Panc1 (cell line): ENCODE measurements around the gene ZBED1. TPM values are rescaled to one million over a fixed set of nuclear protein-coding genes. Genes with fewer than 3 reads are reported as not detected.

Source experiments
- ATAC-seq: fragments of 200-7000 bp; cut with Tn5 transposase; 2 replicates; pipeline ENCODE4 v1.9.1; 2020; ENCODE audit warnings: mild to moderate bottlenecking, moderate library complexity
- BruUV-seq: library from RNA; stranded (reverse); fragments of 400-500 nt; replicated peaks from 2 replicates; lab custom pipeline; 2021; lab: Mats Ljungman, UMichigan
- CTCF ChIA-PET: fragments of 300-600 bp; sonication (Branson Sonifier 250); formaldehyde crosslinking; loops from one replicate; lab custom pipeline; 2022; ENCODE audit warnings: antibody characterized with exemption; lab: Charles Lee
- POLR2A ChIA-PET: fragments of 300-600 bp; sonication (Branson Sonifier 250); formaldehyde crosslinking; loops from one replicate; lab custom pipeline; 2022; ENCODE audit warnings: antibody characterized with exemption; lab: Charles Lee
- DNase-seq: peaks from one replicate; pipeline ENCODE4 v3.0.0-alpha.2; 2010; ENCODE audit warnings: low read depth, low spot score
- H3K27ac ChIP-seq: 2 replicates; pipeline ENCODE4 v1.5.1; 2011; ENCODE audit warnings: mild to moderate bottlenecking, low read length, inconsistent platforms
- H3K27me3 ChIP-seq: fragments of 200-500 bp; sonication (Bioruptor generic); 2 replicates; pipeline ENCODE4 v1.6.0; 2014; ENCODE audit warnings: low read length, inconsistent platforms; ENCODE audit not compliant: control insufficient read depth, insufficient read depth
- H3K36me3 ChIP-seq: fragments of 200-500 bp; sonication (Bioruptor generic); 2 replicates; pipeline ENCODE4 v1.5.1; 2014; ENCODE audit warnings: inconsistent platforms, mild to moderate bottlenecking, low read length, moderate library complexity; ENCODE audit not compliant: control insufficient read depth, insufficient read depth
- H3K4me1 ChIP-seq: 2 replicates; pipeline ENCODE4 v1.5.1; 2011; ENCODE audit warnings: inconsistent platforms, mild to moderate bottlenecking, low read length, moderate library complexity; ENCODE audit not compliant: control insufficient read depth, insufficient read depth
- H3K4me3 ChIP-seq, 2 experiments: 2 replicates each; pipeline ENCODE4 v1.5.1; 2011 to 2012; ENCODE audit warnings: low read depth in 2 of 2, low read length in 2 of 2, mild to moderate bottlenecking in 2 of 2, inconsistent platforms in 1 of 2, moderate library complexity in 1 of 2
- H3K9me3 ChIP-seq: fragments of 200-500 bp; sonication (Bioruptor generic); 2 replicates; pipeline ENCODE4 v1.5.1; 2014; ENCODE audit warnings: low read depth, mild to moderate bottlenecking, inconsistent platforms, low read length, moderate library complexity; ENCODE audit not compliant: control insufficient read depth, insufficient read depth
- CTCF ChIP-seq: fragments of 450-650 bp; IDR thresholded peaks from 2 replicates; pipeline ENCODE4 v1.5.1; 2017; ENCODE audit warnings: mild to moderate bottlenecking
- POLR2AphosphoS5 ChIP-seq: IDR thresholded peaks from 2 replicates; pipeline ENCODE4 v1.6.1; 2012; ENCODE audit warnings: mild to moderate bottlenecking, low read depth, low read length, moderate library complexity
- SIN3A ChIP-seq: IDR thresholded peaks from 2 replicates; pipeline ENCODE4 v1.6.1; 2012; ENCODE audit warnings: low read depth, mild to moderate bottlenecking, low read length, moderate library complexity, borderline replicate concordance; ENCODE audit not compliant: insufficient read depth
- TCF7L2 ChIP-seq: IDR thresholded peaks from 2 replicates; pipeline ENCODE4 v1.6.1; 2011; ENCODE audit warnings: mild to moderate bottlenecking, low read depth, low read length, inconsistent platforms
- in situ Hi-C: cut with HindIII; loops from 2 replicates; pipeline ENCODE4 v1.10.0; 2016; ENCODE audit warnings: low sequenced_read_pairs, low pct_unique_long_range_greater_than_20kb
- intact Hi-C: fragments of 100-400 bp; cut with micrococcal nuclease; formaldehyde crosslinking; loops from one replicate; pipeline ENCODE4 v1.10.0; 2022; ENCODE audit not compliant: unreplicated experiment
- total RNA-seq: library from RNA; stranded (reverse); gene quantifications from one replicate; pipeline ENCODE4 v1.2.1, GENCODE V29; 2021; ENCODE audit not compliant: unreplicated experiment
- TF ChIP-seq, protein P1 (sequence below), 2 experiments: IDR thresholded peaks; 2 replicates each; pipeline ENCODE4 v1.6.1; 2011 to 2012; ENCODE audit warnings: low read depth in 2 of 2, control low read depth in 1 of 2, low read length in 1 of 2, mild to moderate bottlenecking in 1 of 2, moderate library complexity in 1 of 2; ENCODE audit not compliant: insufficient read depth in 1 of 2

ZBED1 gene
- total RNA-seq, 1 experiment from 2014 or later: 23.9 TPM

DNA sequence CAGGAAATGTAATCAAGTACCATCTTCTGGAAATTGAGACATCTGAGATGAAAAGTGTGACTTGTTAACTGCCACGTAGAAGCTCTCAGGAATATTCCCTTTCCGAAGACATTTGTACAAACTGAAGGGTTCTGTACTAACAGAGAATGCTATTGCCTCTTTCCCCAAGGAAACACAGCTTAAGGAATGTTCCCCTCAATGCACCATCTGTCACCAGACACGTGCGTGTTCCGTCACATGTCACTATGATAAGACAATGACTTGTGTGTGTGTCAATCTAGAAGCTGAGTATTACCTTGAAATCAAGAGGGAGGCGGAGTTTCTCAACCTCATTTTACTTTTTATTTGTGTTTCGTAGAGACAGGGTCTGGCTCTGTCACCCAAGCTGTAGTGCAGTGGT, 58.1 kb downstream of the ZBED1 start:
- Histone ChIP-seq H3K4me1 (no peaks in the 10 kb centered on the region), H3K27ac (no peak overlapping the region), H3K27me3 (no peaks in the 10 kb centered on the region), H3K4me3 (no peak overlapping the region), H3K36me3 (no peaks in the 10 kb centered on the region), H3K9me3 (no peaks in the 10 kb centered on the region; the same call in 1 of the 2 replicates)
- no peak for ATAC-seq
- in situ Hi-C loops (no loop called here), intact Hi-C loops (no loop called here)
- CTCF ChIA-PET: no interaction called here
- POLR2A ChIA-PET: no interaction called here
- no peak for DNase-seq
- no peak for TF ChIP-seq POLR2AphosphoS5
- no peak for TF ChIP-seq CTCF
- TF ChIP-seq SIN3A: no peak
- TF ChIP-seq TCF7L2: no peak
- TF ChIP-seq, protein P1, sequence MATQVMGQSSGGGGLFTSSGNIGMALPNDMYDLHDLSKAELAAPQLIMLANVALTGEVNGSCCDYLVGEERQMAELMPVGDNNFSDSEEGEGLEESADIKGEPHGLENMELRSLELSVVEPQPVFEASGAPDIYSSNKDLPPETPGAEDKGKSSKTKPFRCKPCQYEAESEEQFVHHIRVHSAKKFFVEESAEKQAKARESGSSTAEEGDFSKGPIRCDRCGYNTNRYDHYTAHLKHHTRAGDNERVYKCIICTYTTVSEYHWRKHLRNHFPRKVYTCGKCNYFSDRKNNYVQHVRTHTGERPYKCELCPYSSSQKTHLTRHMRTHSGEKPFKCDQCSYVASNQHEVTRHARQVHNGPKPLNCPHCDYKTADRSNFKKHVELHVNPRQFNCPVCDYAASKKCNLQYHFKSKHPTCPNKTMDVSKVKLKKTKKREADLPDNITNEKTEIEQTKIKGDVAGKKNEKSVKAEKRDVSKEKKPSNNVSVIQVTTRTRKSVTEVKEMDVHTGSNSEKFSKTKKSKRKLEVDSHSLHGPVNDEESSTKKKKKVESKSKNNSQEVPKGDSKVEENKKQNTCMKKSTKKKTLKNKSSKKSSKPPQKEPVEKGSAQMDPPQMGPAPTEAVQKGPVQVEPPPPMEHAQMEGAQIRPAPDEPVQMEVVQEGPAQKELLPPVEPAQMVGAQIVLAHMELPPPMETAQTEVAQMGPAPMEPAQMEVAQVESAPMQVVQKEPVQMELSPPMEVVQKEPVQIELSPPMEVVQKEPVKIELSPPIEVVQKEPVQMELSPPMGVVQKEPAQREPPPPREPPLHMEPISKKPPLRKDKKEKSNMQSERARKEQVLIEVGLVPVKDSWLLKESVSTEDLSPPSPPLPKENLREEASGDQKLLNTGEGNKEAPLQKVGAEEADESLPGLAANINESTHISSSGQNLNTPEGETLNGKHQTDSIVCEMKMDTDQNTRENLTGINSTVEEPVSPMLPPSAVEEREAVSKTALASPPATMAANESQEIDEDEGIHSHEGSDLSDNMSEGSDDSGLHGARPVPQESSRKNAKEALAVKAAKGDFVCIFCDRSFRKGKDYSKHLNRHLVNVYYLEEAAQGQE (IDR thresholded peaks at IDR 0.05; ENCODE audit: insufficient read depth in 1 of 2, low read depth in 2 of 2, low read length in 1 of 2): no peak
- TSS peak; percentile 40 for BruUV-seq

GRCh38 chrX:2441466-2441865, 59.3 kb downstream of the ZBED1 start:
- Histone ChIP-seq H3K27ac (no peak overlapping the region), H3K36me3 (no peaks in the 10 kb centered on the region), H3K4me1 (no peaks in the 10 kb centered on the region), H3K9me3 (no peaks in the 10 kb centered on the region; the same call in 1 of the 2 replicates), H3K27me3 (no peaks in the 10 kb centered on the region), H3K4me3 (no peak overlapping the region)
- intact Hi-C loops: no loop called here
- ChIA-PET CTCF (no interaction called here), POLR2A (no interaction called here)
- TF ChIP-seq CTCF (no peak), POLR2AphosphoS5 (no peak), TCF7L2 (no peak), SIN3A (no peak)
- TF ChIP-seq, protein P1 (IDR thresholded peaks at IDR 0.05; ENCODE audit: insufficient read depth in 1 of 2, low read depth in 2 of 2, low read length in 1 of 2): no peak
- ATAC-seq (no peak), DNase-seq (no peak)
- no TSS peak for BruUV-seq
- in situ Hi-C loops: no loop called here
